Occipital lobe (tissue), 2 donors: ENCODE results near the gene ARHGEF5. TPM values are rescaled to one million over a fixed set of nuclear protein-coding genes. Genes with fewer than 3 reads are reported as not detected.
"Not testable (repeated sequence)": the region's sequence is repeated elsewhere in the genome, so short reads cannot be mapped to it uniquely, and the experiment has no call there.

Experiments
- DNase-seq: peaks from one replicate; lab custom pipeline; 2025; lab: John Stamatoyannopoulos, UW
- total RNA-seq: library from RNA; depleted of rRNA; stranded (reverse); fragments of >200 nt; gene quantifications from one replicate; pipeline ENCODE4 v1.2.3, GENCODE V29; 2014

ARHGEF5 gene
- total RNA-seq, 1 donor from 2014 or later = 1.4 TPM

- DNase-seq = not testable (repeated sequence)
Measured at GRCh38 chr7:144427539-144427938, 72.3 kb downstream of the ARHGEF5 start.

- DNase-seq = no peak
Measured at GRCh38 chr7:144428431-144428830, 73.2 kb downstream of the ARHGEF5 start.

Other genes with a start within 250 kb of the ARHGEF5 start
- gene OR2A2, start 245.8 kb upstream of the ARHGEF5 start, total RNA-seq = not detected
- gene OR2A14, start 232.2 kb upstream of the ARHGEF5 start, total RNA-seq = not detected
- 0.31 TPM for gene CTAGE4, start 171.9 kb upstream of the ARHGEF5 start, total RNA-seq
- 0.78 TPM for gene ARHGEF35, start 159.6 kb upstream of the ARHGEF5 start, total RNA-seq
- not detected for gene OR2A42, start 115.8 kb upstream of the ARHGEF5 start, total RNA-seq
- gene OR2A7, start 90.6 kb upstream of the ARHGEF5 start, total RNA-seq = not detected
- not detected for gene CTAGE8, start 86.1 kb upstream of the ARHGEF5 start, total RNA-seq
- gene OR2A1, start 43.0 kb upstream of the ARHGEF5 start, total RNA-seq = not detected
- not detected for gene NOBOX, start 48.3 kb downstream of the ARHGEF5 start, total RNA-seq